GM23248 (cell line): ENCODE measurements around the gene DPP10.

Experiments used
- EZH2 ChIP-seq: fragments of 200-600 bp; sonication (generic); IDR thresholded peaks from 2 replicates; pipeline ENCODE4 v1.6.1; 2018; ENCODE audit warnings: antibody characterized with exemption, mild to moderate bottlenecking; ENCODE audit not compliant: insufficient read depth, poor library complexity, severe bottlenecking
- EZH2phosphoT487 ChIP-seq: fragments of 200-600 bp; sonication (generic); IDR thresholded peaks from 2 replicates; pipeline ENCODE4 v1.6.1; 2018; ENCODE audit warnings: antibody characterized with exemption, moderate library complexity, mild to moderate bottlenecking, low read depth; ENCODE audit not compliant: insufficient read depth

- no peak for TF ChIP-seq EZH2
- no peak for TF ChIP-seq EZH2phosphoT487
Observed at GRCh38 chr2:114461116-114461515, 18.7 kb downstream of the DPP10 start.
